PC-3 (cell line): Measurements from ENCODE around the gene RMDN2.

Experiments
- CTCF ChIP-seq: fragments of 300-600 bp; sonication (generic); conservative IDR thresholded peaks from 2 replicates; pipeline ENCODE4 v1.5.1; 2017; ENCODE audit warnings: antibody characterized with exemption, low read depth, mild to moderate bottlenecking, low read length
- EZH2phosphoT487 ChIP-seq: fragments of 300-600 bp; sonication (generic); IDR thresholded peaks from 2 replicates; pipeline ENCODE4 v1.6.1; 2018; ENCODE audit warnings: mild to moderate bottlenecking, antibody characterized with exemption, low read length, borderline replicate concordance

GRCh38 chr2:38037325-38037724 is 112.2 kb downstream of the RMDN2 start:
- TF ChIP-seq EZH2phosphoT487 (no peak), CTCF (no peak)
